ENCODE measurements around the gene ADAMTSL1. TPM values are rescaled to one million over a fixed set of nuclear protein-coding genes. Genes with fewer than 3 reads are reported as not detected.

The ADAMTSL1 gene
- total RNA-seq, 1 donor: 0.10 TPM

- no peak overlapping the region for H3K4me3 ChIP-seq (ENCODE audit: low read length)
Observed at GRCh38 chr9:18707061-18707461, 233.1 kb downstream of the ADAMTSL1 start.

DNA sequence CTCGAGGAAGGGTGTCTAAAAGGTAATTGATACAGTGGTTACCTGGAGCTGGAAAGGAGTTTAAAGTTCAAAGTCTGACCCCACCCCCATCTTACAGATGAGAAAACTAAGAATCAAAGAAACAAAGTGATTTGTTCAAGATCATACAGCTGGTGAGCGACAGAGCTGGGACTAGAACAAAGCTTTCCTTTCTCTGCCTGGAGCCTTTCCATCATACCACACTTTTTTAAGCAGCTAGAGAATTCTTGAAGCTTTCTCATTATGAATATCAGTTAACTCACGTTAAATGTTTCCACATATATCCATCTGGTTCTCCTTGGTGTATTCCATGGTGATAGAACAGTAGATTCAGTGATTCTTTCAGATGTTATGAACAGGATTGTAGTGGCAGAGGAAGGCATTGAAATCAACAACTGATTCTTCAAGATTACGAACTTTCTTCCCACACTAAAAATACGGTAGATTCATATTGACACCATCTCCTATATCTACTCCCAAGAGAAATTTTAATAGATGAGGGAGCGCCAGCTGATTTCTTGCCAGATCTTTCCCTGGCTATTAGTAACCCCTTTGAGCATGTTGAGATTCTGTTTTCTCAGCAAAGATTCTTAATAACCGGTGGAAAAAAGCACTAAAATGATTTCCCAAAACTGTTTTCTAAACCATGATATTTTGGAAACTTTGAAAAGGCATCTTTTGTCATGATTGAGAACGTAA, 233.7 kb downstream of the ADAMTSL1 start:
- Histone ChIP-seq H3K27me3 (ENCODE audit: insufficient read depth, low read length) (no peaks in the 10 kb centered on the region), H3K9me3 (ENCODE audit: low read depth, low read length) (no peaks in the 10 kb centered on the region), H3K4me1 (ENCODE audit: insufficient read depth, low read length) (no peaks in the 10 kb centered on the region), H3K4me3 (ENCODE audit: low read length) (no peak overlapping the region)

More at GRCh38 chr9:18707061-18707461, 233.1 kb downstream of the ADAMTSL1 start:
- Histone ChIP-seq H3K27me3 (ENCODE audit: insufficient read depth, low read length) (no peaks in the 10 kb centered on the region), H3K9me3 (ENCODE audit: low read depth, low read length) (no peaks in the 10 kb centered on the region), H3K4me1 (ENCODE audit: insufficient read depth, low read length) (no peaks in the 10 kb centered on the region)

- Histone ChIP-seq H3K9me3 (ENCODE audit: low read depth, low read length) (no peaks in the 10 kb centered on the region), H3K4me3 (ENCODE audit: low read length) (no peak overlapping the region), H3K27me3 (ENCODE audit: insufficient read depth, low read length) (no peaks in the 10 kb centered on the region), H3K4me1 (ENCODE audit: insufficient read depth, low read length) (no peaks in the 10 kb centered on the region)
Observed at GRCh38 chr9:18708429-18708828, 234.5 kb downstream of the ADAMTSL1 start.

DNA sequence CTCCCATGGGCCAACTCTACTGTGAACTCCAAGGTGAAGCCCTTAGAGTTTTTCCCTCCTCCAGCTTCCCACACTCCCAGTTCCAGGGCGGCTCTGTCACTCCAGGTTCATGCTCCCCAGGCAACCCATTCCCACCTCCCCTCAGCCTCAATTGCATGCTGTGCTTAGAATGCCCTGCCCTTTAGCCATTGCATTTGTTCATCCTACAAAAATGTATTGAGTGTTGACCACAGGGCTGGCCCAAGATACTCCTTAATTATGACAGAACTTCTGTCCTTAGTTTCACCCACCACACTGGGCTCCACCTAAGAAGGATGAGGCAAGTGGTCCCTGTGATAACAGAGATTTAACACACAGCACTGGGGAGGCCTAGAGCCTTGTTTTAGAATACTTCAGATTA, 236.1 kb downstream of the ADAMTSL1 start:
- Histone ChIP-seq H3K4me1 (ENCODE audit: insufficient read depth, low read length) (no peaks in the 10 kb centered on the region), H3K4me3 (ENCODE audit: low read length) (no peak overlapping the region), H3K9me3 (ENCODE audit: low read depth, low read length) (no peaks in the 10 kb centered on the region), H3K27me3 (ENCODE audit: insufficient read depth, low read length) (no peaks in the 10 kb centered on the region)

DNA sequence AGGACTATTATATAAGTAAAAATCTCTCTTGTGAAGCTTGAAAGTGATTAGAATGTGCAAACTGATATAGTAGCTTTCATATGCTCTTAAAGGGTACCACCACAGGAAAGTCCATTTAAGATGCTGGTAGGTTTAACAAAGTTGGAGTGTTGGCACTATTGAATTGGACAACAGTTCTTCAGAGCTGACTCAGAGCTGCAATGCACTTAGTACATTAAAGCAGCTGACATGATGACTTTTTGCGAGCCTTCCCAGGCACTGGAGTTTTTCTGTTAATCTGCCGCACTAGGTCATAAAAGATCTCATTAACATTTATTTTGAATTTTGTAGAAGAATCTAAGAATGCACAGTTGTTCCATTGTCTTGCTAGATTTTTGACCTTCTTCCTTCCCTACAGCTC, 243.8 kb downstream of the ADAMTSL1 start:
- Histone ChIP-seq H3K9me3 (ENCODE audit: low read depth, low read length) (no peaks in the 10 kb centered on the region), H3K4me3 (ENCODE audit: low read length) (no peak overlapping the region), H3K4me1 (ENCODE audit: insufficient read depth, low read length) (no peaks in the 10 kb centered on the region), H3K27me3 (ENCODE audit: insufficient read depth, low read length) (no peaks in the 10 kb centered on the region)

- no peaks in the 10 kb centered on the region for H3K9me3 ChIP-seq (ENCODE audit: low read depth, low read length)
- no peak overlapping the region for H3K4me3 ChIP-seq (ENCODE audit: low read length)
- no peaks in the 10 kb centered on the region for H3K27me3 ChIP-seq (ENCODE audit: insufficient read depth, low read length)
- H3K4me1 ChIP-seq (ENCODE audit: insufficient read depth, low read length): no peaks in the 10 kb centered on the region
Observed at GRCh38 chr9:18718393-18718792, 244.4 kb downstream of the ADAMTSL1 start.

- Histone ChIP-seq H3K4me1 (ENCODE audit: insufficient read depth, low read length) (no peaks in the 10 kb centered on the region), H3K27me3 (ENCODE audit: insufficient read depth, low read length) (no peaks in the 10 kb centered on the region), H3K9me3 (ENCODE audit: low read depth, low read length) (no peaks in the 10 kb centered on the region), H3K4me3 (ENCODE audit: low read length) (no peak overlapping the region)
Observed at GRCh38 chr9:18718932-18719331, 245.0 kb downstream of the ADAMTSL1 start.

DNA sequence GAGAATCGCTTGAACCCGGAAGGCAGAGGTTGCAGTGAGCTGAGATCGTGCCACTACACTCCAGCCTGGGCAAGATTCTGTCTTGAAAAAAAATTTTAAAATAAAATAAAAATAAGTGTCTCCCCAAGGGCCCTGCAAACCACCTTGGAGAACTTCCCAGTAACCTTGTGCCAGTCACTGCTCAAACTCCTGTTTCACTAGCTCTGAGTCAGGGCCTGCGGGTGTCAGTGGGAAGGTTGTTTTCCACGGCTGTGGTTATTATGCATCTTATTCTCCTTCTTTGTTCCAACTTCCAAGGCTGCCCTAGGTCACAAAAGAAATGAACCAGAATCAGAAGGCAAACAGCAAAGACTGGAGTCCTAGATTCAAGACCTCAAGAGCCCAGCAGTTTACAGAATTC, 246.7 kb downstream of the ADAMTSL1 start:
- H3K27me3 ChIP-seq (ENCODE audit: insufficient read depth, low read length): no peaks in the 10 kb centered on the region
- no peaks in the 10 kb centered on the region for H3K4me1 ChIP-seq (ENCODE audit: insufficient read depth, low read length)
- no peaks in the 10 kb centered on the region for H3K9me3 ChIP-seq (ENCODE audit: low read depth, low read length)
- no peak overlapping the region for H3K4me3 ChIP-seq (ENCODE audit: low read length)

DNA sequence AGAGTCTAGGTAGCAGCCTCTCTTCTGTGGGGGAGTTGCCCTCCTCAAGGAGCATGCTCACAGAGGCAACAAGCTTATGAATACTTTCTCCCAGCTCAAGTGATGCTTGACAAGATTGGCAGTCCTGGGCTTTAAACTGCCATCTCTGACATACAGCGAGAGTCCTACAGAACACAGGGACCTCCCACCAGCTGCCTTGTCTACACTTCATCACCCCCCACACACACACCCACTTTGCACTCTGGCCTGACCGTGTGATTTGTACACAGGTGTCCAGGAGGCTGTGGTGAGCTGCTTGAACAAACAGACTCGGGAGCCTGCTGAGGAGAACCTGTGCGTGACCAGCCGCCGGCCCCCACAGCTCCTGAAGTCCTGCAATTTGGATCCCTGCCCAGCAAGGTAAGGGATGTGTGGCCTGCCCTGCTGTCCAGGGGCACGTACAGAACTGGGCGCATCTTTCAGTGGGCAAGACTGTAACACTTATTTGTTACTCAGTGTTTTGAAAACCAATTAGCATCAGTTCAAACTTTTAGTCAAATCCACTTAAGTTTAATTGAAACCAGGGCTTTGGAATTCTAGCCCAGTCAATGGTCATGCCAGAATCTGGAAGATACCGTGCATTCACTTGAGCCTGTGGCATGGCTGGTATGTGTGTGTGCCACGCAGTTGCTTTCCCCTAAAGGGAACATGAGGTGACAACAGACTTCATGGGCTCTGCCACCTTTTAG, 247.5 kb downstream of the ADAMTSL1 start:
- Histone ChIP-seq H3K4me1 (ENCODE audit: insufficient read depth, low read length) (no peaks in the 10 kb centered on the region), H3K27me3 (ENCODE audit: insufficient read depth, low read length) (no peaks in the 10 kb centered on the region), H3K9me3 (ENCODE audit: low read depth, low read length) (no peaks in the 10 kb centered on the region), H3K4me3 (ENCODE audit: low read length) (no peak overlapping the region)

GRCh38 chr9:18721995-18722310, 248.0 kb downstream of the ADAMTSL1 start:
- no peak overlapping the region for H3K4me3 ChIP-seq (ENCODE audit: low read length)
- H3K27me3 ChIP-seq (ENCODE audit: insufficient read depth, low read length): no peaks in the 10 kb centered on the region

DNA sequence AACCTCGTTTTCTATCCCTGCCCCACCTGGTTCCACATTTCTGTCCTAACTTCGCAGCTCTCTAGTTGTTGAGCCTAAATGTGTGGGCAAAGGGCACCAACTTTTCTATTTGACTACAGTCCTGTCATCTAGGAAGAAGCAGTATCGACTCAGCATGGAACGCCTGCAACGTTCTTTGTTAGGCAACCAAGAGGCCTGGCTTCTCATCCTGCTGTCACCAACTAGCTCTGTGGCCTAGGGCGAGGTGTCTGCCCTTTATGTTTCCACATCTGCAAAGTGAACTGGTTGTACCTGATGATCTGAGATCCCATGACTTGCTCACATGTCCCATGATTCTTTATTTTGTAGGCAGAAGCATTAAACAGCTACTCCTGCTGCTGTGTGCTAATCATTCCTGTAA, 248.9 kb downstream of the ADAMTSL1 start:
- no peaks in the 10 kb centered on the region for H3K9me3 ChIP-seq (ENCODE audit: low read depth, low read length)
- no peaks in the 10 kb centered on the region for H3K4me1 ChIP-seq (ENCODE audit: insufficient read depth, low read length)
- no peaks in the 10 kb centered on the region for H3K27me3 ChIP-seq (ENCODE audit: insufficient read depth, low read length)
- H3K4me3 ChIP-seq (ENCODE audit: low read length): no peak overlapping the region

More at GRCh38 chr9:18721995-18722310, 248.0 kb downstream of the ADAMTSL1 start:
- Histone ChIP-seq H3K9me3 (ENCODE audit: low read depth, low read length) (no peaks in the 10 kb centered on the region), H3K4me1 (ENCODE audit: insufficient read depth, low read length) (no peaks in the 10 kb centered on the region)

DNA sequence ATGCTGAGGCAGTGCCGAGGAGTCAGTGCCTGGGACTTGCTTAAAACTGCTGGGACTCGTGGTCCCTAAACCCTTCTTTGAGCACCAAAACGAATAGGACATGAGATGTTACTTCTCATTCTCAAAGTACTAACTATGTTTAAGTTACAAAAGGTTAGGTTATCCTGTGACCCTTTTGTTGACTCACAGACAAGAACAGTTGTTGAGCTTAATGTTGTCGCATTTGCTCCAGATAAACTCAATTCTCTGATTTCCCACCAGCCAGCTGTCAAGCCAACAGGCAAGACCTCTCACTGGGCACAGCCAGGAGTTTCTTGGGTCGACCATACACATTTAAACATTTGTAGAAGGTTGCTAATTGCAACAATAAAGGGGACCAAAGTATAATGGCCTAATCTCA, 249.4 kb downstream of the ADAMTSL1 start:
- no peaks in the 10 kb centered on the region for H3K9me3 ChIP-seq (ENCODE audit: low read depth, low read length)
- no peaks in the 10 kb centered on the region for H3K4me1 ChIP-seq (ENCODE audit: insufficient read depth, low read length)
- H3K27me3 ChIP-seq (ENCODE audit: insufficient read depth, low read length): no peaks in the 10 kb centered on the region
- H3K4me3 ChIP-seq (ENCODE audit: low read length): no peak overlapping the region

GRCh38 chr9:18726546-18726945, 252.6 kb downstream of the ADAMTSL1 start:
- H3K4me1 ChIP-seq (ENCODE audit: insufficient read depth, low read length): no peaks in the 10 kb centered on the region
- no peak overlapping the region for H3K4me3 ChIP-seq (ENCODE audit: low read length)
- H3K27me3 ChIP-seq (ENCODE audit: insufficient read depth, low read length): no peaks in the 10 kb centered on the region

GRCh38 chr9:18727904-18728303, 254.0 kb downstream of the ADAMTSL1 start:
- H3K4me3 ChIP-seq (ENCODE audit: low read length): no peak overlapping the region
- H3K4me1 ChIP-seq (ENCODE audit: insufficient read depth, low read length): no peaks in the 10 kb centered on the region
- no peaks in the 10 kb centered on the region for H3K27me3 ChIP-seq (ENCODE audit: insufficient read depth, low read length)
- H3K9me3 ChIP-seq (ENCODE audit: low read depth, low read length): no peaks in the 10 kb centered on the region

More at GRCh38 chr9:18726546-18726945, 252.6 kb downstream of the ADAMTSL1 start:
- no peaks in the 10 kb centered on the region for H3K9me3 ChIP-seq (ENCODE audit: low read depth, low read length)

DNA sequence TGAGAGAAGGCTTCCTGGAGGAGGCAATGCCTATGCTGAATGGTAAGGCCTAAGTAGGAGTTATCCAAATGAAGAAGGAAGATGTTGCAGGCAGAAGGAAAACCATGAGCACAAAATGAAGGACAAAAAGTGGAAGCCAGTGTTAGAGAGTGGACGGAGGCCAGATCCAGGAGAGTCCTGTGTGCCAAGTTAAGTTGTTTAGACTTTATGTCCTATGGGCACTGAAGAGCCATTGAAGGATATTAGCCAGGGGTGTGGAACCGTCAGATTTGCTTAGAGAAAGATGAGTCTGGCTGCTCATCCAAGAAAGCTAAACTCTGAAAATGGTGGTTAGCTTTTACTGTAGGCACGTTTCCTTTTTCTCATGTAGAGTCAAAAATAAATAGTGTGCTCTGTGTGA, 254.7 kb downstream of the ADAMTSL1 start:
- Histone ChIP-seq H3K4me1 (ENCODE audit: insufficient read depth, low read length) (no peaks in the 10 kb centered on the region), H3K9me3 (ENCODE audit: low read depth, low read length) (no peaks in the 10 kb centered on the region), H3K4me3 (ENCODE audit: low read length) (no peak overlapping the region), H3K27me3 (ENCODE audit: insufficient read depth, low read length) (no peaks in the 10 kb centered on the region)

DNA sequence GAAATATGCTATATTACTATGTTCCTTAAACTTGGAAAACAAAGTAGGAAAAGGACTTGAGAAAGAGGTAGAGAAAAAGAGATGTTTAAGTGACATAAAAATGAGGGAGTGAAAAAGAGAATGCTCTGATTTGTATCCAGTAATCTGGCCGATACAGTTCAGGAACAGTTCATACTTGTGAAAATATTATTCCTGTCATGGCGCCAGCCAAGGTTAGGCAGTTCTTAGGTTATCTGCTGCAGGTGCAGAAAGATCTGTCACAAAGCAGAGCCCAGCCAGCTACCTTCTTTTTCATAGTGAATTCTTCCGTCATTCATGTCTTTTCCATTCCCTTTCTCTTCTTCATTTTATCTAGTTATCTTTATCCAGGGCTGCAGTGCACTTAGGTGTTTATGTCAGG, 256.3 kb downstream of the ADAMTSL1 start:
- no peaks in the 10 kb centered on the region for H3K9me3 ChIP-seq (ENCODE audit: low read depth, low read length)
- H3K4me3 ChIP-seq (ENCODE audit: low read length): no peak overlapping the region
- H3K4me1 ChIP-seq (ENCODE audit: insufficient read depth, low read length): no peaks in the 10 kb centered on the region
- no peaks in the 10 kb centered on the region for H3K27me3 ChIP-seq (ENCODE audit: insufficient read depth, low read length)

Measured in mononuclear cell (primary cell).